ENCODE results near the gene CNKSR1. TPM values are rescaled to one million over a fixed set of nuclear protein-coding genes. Genes with fewer than 3 reads are reported as not detected.

Gene CNKSR1
- total and polyA plus RNA-seq, 2 of the 13 experiments (the other 11 are each of a cell fraction or from before 2014, with no cell fraction given): 3.4 to 8.9 TPM

- TF ChIP-seq RXRB (CRISPR knock-in tag; IDR thresholded peaks at IDR 0.05; ENCODE audit: borderline replicate concordance): no peak; the same call in none of the 2 replicates
- TF ChIP-seq ZKSCAN8 (CRISPR knock-in tag; IDR thresholded peaks at IDR 0.05; ENCODE audit: borderline replicate concordance): no peak
- TF ChIP-seq TCF7L2 (IDR thresholded peaks at IDR 0.05; ENCODE audit: low read depth, low read length): no peak
- no peak for TF ChIP-seq NFRKB (IDR thresholded peaks at IDR 0.05)
- no peak for TF ChIP-seq ZSCAN20 (CRISPR knock-in tag; IDR thresholded peaks at IDR 0.05; ENCODE audit: borderline replicate concordance)
- TF ChIP-seq MAZ (IDR thresholded peaks at IDR 0.05; ENCODE audit: borderline replicate concordance, low read depth, low read length): peak; percentile 69; the same call in 1 of the 2 replicates
- TF ChIP-seq MAZ (CRISPR knock-in tag; IDR thresholded peaks at IDR 0.05; ENCODE audit: low read depth): peak; percentile 81
- no peak for TF ChIP-seq ZNF331 (CRISPR knock-in tag; IDR thresholded peaks at IDR 0.05)
- no peak for TF ChIP-seq MIXL1 (CRISPR knock-in tag; IDR thresholded peaks at IDR 0.05)
- TF ChIP-seq ZNF274 (CRISPR knock-in tag; IDR thresholded peaks at IDR 0.05): no peak
- TF ChIP-seq ZNF24 (IDR thresholded peaks at IDR 0.05): no peak
- no peak; the same call in 1 of the 2 replicates for TF ChIP-seq ZSCAN22 (CRISPR knock-in tag; IDR thresholded peaks at IDR 0.05)
- no peak for TF ChIP-seq JUN (CRISPR knock-in tag; IDR thresholded peaks at IDR 0.05)
- no peak for TF ChIP-seq JUND (CRISPR knock-in tag; IDR thresholded peaks at IDR 0.05)
- TF ChIP-seq SIN3B (IDR thresholded peaks at IDR 0.05; ENCODE audit: low read length): no peak
- peak; percentile 89; the same call in 1 of the 2 replicates for TF ChIP-seq ZNF737 (CRISPR knock-in tag; IDR thresholded peaks at IDR 0.05; ENCODE audit: borderline replicate concordance)
- no peak for TF ChIP-seq PPARG (CRISPR knock-in tag; conservative IDR thresholded peaks at IDR 0.05)
- TF ChIP-seq MEIS1 (CRISPR knock-in tag; IDR thresholded peaks at IDR 0.05; ENCODE audit: borderline replicate concordance): peak; percentile 75; the same call in 1 of the 2 replicates
- TF ChIP-seq ZNF781 (CRISPR knock-in tag; IDR thresholded peaks at IDR 0.05; ENCODE audit: borderline replicate concordance, not compliant biosample characterization): no peak
- TF ChIP-seq RXRA (CRISPR knock-in tag; IDR thresholded peaks at IDR 0.05): peak; percentile 56; the same call in 1 of the 2 replicates
- TF ChIP-seq ZNF333 (CRISPR knock-in tag; IDR thresholded peaks at IDR 0.05; ENCODE audit: borderline replicate concordance): 0 out of 2 replicates have a peak, but pooled peaks have one; percentile 54
- TF ChIP-seq, protein P1, sequence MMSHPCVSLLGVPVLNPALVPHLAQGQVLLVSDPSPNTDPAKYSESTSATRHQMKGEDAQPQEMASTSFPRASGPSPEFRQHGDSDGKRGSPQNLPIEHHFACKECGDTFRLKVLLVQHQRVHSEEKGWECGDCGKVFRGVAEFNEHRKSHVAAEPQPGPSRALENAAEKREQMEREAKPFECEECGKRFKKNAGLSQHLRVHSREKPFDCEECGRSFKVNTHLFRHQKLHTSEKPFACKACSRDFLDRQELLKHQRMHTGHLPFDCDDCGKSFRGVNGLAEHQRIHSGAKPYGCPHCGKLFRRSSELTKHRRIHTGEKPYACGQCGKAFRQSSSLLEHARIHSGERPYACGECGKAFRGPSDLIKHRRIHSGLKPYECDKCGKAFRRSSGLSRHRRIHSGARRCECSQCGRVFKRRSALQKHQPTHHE (CRISPR knock-in tag; IDR thresholded peaks at IDR 0.05; ENCODE audit: borderline replicate concordance): no peak; the same call in none of the 2 replicates
- peak; percentile 10 for TF ChIP-seq TBL1XR1 (IDR thresholded peaks at IDR 0.05; ENCODE audit: borderline replicate concordance, low read length, partially characterized antibody)
- peak; percentile 28 for TF ChIP-seq CBFB (CRISPR knock-in tag; IDR thresholded peaks at IDR 0.05)
- no peak for TF ChIP-seq ZSCAN30 (CRISPR knock-in tag; IDR thresholded peaks at IDR 0.05)
- 0 out of 2 replicates have a peak, but pooled peaks have one; percentile 11 for TF ChIP-seq ZNF619 (CRISPR knock-in tag; IDR thresholded peaks at IDR 0.05)
- TF ChIP-seq, protein P2, sequence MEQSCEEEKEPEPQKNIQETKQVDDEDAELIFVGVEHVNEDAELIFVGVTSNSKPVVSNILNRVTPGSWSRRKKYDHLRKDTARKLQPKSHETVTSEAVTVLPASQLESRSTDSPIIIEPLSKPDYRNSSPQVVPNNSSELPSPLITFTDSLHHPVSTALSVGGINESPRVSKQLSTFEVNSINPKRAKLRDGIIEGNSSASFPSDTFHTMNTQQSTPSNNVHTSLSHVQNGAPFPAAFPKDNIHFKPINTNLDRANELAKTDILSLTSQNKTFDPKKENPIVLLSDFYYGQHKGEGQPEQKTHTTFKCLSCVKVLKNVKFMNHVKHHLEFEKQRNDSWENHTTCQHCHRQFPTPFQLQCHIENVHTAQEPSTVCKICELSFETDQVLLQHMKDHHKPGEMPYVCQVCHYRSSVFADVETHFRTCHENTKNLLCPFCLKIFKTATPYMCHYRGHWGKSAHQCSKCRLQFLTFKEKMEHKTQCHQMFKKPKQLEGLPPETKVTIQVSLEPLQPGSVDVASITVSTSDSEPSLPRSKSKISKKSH (CRISPR knock-in tag; IDR thresholded peaks at IDR 0.05; ENCODE audit: borderline replicate concordance): peak; percentile 77
- TF ChIP-seq RARA (CRISPR knock-in tag; IDR thresholded peaks at IDR 0.05): peak; percentile 54
- TF ChIP-seq ARID2 (CRISPR knock-in tag; IDR thresholded peaks at IDR 0.05; ENCODE audit: borderline replicate concordance): 0 out of 2 replicates have a peak, but pooled peaks have one; percentile 22
- no peak for TF ChIP-seq HHEX (CRISPR knock-in tag; IDR thresholded peaks at IDR 0.05)
These were observed 56.8 kb downstream of the CNKSR1 start, which contains the start of gene CEP85 (continued) for GRCh38 chr1:26233903-26234643.

Measured in HepG2 (cell line).